Head of caudate nucleus (tissue), 42 donors: ENCODE results near the gene PDCD2L.
A peak's percentile ranks its signal among the peaks of the same experiment; 100 is the strongest.

ENCODE experiments used
- DNase-seq, 42 donors: peaks; one replicate each; pipeline versions ENCODE4 v3.0.0 to v3.0.0-alpha.2; 2020 to 2021; ENCODE audit warnings: mixed read lengths in 7 of 42
- intact Hi-C: fragments of 100-400 bp; cut with DNase I; formaldehyde crosslinking; loops from one replicate; pipeline ENCODE4 v1.15.0; 2022

PDCD2L gene

DNA sequence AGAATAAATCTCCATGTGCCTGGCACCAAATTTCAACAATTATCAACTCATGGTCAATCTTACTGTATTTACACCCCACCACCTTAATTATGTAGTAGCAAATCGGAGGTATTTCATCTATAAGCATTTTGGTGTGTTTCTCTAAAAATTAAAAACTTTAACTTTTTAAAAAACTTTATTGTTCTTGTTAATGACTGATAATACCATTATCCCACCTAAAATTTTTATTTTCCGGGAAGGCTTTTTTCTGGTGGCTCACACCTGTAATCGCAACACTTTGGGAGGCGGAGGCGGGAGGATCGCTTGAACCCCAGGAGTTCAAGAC lies 453 bp upstream of the PDCD2L start:
- DNase-seq, result no peak
- intact Hi-C loops, result no loop called here

DNA sequence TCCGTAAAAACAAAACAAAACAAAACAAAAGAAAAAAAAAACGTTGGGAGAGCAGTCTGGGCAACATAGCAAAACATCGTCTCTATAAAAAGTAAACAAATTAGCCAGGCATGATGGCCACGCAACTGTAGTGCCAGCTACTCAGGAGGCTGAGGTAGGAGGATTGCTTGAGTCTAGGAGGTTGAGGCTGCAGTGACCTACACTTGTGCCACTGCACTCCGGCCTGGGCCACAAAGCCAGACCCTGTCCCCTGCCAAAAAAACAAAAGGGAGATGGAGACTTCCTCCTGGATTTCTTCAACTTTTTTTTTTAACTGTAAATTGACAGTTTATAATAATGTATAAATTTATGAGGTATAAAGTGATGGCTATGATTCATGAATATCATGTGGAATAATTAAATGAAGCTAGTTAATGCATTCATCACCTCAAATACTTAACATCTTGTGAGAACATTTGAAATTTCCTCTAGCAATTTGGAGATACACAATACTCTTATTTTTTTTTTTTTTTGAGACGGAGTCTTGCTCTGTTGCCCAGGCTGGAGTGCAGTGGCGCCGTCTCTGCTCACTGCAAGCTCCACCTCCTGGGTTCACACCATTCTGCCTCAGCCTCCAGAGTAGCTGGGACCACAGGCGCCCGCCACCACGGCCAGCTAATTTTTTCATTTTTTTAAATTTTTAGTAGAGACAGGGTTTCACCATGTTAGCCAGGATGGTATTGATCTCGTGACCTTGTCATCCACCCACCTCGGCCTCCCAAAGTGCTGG lies 1.9 kb downstream of the PDCD2L start:
- DNase-seq, result no peak
- intact Hi-C loops, result no loop called here

DNA sequence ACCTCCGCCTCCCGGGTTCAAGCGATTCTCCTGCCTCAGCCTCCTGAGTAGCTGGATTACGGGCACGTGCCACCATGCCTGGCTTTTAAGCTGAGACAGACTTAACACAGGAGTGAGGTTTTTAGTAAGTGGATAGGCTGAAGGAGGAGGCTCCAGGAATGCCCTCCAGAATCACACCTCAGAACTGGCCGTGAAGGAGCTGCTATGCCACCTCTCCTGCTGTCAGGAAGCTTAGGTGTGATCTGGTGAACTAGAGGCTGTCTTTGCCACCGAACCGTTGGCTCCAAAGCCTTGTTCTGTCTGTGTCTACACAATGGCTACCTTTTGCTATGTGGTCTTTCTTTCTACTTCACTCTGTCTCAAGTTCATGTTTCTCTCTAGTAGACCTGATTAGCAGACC lies 4.2 kb downstream of the PDCD2L start:
- no peak for DNase-seq
- intact Hi-C loops, result no loop called here

DNA sequence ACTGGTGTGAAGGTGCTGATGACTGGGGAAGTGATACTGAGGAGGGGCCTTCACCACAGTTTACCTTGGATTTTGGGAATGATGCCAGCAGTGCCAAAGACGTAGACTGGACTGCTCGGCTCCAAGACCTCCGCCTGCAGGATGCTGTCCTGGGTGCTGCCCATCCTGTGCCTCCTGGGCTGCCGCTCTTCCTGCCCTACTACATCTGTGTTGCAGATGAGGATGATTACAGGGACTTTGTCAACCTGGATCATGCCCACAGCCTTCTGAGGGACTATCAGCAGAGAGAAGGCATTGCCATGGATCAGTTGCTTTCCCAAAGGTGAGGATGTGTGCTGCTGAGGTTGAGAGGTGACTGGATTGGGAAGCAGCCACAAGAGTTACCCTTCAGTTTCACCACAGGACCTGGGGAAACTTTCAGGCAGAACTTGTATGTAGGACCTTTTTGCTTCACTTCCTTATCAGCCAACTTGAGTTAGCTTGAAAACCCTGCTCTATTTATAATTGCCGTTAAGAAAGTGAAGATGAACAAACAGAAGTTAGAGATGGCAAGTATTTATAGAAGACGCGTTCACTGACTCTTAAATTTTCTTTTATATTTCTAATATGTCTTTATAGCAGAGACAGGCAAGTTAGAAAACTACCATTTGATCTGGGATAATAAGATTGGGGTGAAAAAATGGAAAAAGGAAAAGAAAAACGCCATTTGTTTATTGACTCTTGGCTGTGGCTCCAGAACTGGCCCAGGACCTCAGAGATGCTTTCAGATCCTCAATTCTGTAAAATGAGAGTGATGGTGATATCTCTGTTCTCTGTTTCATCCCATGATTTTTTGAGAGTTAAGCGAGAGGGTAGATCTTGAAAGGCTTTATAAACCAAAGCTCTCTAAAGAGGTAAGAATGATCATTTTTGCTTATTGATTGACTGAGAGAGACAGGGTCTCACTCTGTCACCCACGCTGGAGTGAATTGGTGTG lies 5.3 kb downstream of the PDCD2L start:
- intact Hi-C loops, result no loop called here
- no peak for DNase-seq

DNA sequence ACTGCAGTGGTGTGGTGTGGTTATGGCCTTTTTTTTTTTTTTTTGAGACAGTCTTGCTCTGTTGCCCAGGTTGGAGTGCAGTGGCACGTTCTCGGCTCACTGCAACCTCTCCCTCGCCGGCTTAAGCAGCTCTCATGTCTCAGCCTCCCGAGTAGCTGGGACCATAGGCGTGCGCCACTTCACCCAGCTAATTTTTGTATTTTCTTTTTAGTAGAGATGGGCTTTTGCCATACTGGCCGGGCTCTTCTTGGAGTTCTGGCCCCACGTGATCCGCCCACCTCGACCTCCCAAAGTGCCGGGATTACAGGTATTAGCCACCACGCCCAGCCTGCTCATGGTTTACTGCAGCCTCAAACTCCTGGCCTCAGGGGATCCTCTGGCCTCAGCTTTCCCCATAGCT lies 7.0 kb downstream of the PDCD2L start:
- DNase-seq, result peak in 1 of 42 donors; percentile 16
- intact Hi-C loops, result no loop called here

DNA sequence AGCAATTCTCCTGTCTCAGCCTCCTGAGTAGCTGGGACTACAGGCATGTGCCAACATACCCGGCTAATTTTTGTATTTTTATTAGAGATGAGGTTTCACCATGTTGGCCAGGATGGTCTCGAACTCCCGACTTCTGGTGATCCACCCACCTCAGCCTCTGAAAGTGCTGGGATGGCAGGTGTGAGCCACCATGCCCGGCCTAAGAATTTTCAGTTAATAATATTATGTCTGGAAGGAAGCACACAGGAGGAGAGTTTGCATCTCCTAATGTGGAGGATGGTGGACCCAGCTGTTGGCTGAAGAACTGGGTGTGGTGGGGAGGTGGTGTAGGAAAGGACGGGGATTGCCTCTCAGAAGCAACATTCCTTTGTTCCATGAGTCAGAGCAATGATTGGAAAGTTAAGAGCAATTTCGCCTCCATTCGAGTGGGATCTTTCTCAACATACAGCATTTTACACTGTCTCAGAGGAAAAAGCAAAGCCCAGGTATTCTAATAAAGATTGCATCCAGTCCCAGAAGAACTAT lies 11.9 kb downstream of the PDCD2L start:
- peak in 1 of 42 donors; percentile 13 for DNase-seq
- intact Hi-C loops, result no loop called here

DNA sequence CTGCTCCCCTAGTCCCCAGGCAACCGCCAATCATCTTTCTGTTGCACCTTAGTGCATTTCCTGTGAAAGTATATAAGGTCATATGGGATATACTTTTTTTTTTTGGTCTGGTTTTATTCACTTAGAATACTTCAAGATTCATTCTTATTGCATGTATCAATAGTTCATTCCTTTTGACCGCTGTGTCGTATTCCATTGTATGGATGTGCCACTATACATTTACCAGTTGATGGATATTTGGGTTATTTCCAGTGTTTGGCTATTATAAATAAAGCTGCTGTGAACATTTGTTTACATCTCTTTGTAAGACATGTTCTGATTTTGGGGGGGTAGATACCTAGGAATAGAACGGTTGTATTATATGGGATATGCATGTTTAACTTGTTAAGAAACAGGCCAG lies 14.1 kb downstream of the PDCD2L start:
- intact Hi-C loops, result no loop called here

DNA sequence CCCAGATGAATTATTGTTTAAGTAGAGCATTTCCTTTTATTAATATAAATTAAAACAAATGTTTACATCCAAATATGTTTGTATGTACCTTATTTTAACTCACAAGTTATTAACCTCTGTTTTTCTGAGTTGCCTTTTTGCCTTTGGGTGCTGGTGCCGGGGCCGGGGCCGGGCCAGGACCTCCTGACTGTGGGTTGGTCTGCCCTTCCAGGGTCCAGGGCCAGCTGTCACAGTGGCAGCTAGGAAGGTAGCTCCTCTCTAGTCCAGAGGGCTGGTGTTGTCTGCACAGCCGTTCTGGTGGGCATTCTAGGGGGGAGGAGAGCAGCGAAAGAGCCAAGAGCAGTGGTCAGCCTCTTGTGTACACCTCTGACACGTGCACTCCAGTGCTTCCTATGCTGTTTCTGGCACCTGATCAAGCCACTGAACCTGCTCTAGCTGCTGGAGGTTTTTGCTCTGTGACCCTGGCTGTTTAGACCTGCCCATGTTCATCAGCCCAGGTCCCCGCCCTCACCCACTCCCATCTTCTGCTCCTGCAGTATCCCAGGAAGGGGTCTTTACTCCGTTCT lies 22.0 kb downstream of the PDCD2L start:
- peak in 1 of 42 donors; percentile 23 for DNase-seq
- intact Hi-C loops, result loop anchor here (10.0 kb wide), 1 partner anchor 61 kb away; the partner anchor contains the start of gene GPI

More for the DNA sequence above, 14.1 kb downstream of the PDCD2L start:
- no peak for DNase-seq

DNA sequence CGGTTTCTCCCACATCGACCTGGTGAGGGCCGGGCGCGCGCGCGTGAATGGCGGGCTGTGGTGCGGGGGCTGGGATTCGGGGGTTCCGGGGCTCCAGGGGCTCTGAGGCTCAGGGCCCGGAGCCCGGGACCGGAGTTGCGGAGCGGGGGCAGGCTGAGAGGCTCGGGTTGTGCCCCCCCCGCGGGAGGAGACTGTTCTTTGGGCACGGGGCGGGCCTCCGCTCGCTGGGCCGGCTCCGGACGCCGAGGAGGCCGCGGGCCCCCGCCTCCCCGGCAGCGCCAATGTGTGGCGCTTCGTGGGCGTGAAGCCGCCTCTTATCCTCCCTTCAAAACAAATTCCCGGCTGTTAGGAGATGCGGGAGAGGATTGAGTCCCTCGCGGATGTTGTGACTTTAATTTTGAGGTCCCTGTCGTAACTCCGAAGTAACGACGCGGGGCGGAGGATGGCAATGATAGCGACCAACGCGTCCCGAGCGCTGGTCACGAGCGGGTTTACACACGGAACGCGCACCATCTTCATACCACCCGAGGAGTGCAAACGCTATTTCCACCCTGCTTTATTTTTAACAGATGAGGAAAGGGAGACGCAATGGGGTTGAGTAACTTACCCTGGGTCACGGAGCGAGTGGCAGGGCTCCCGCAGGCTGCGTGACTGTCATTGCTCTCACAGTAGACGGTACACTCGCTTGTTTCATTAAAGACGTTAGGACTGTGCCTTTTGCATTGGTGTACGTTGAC lies 24.5 kb downstream of the PDCD2L start:
- intact Hi-C loops, result loop anchor here (10.0 kb wide), 1 partner anchor 64 kb away; the partner anchor contains the start of gene GPI
- peak in 32 of 42 donors; percentile 6 to 66 (median 36) for DNase-seq

DNA sequence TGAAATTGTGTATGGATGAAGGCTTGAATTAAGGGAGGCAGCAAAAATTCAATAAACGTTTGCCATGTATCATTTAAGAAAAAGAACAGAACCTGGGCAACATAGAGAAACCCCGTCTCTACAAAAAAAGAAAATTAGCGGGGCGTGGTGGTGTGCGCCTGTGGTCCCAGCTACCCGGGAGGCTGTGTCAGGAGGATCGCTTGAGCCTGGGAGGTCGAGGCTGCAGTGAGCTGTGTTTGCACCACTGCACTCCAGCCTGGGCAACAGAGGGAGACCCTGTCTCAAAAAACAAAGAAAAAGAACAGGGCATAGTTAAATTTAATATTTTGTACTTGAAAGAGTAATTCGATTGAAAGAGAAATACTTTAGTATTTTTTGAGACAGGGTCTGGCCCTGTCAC lies 25.4 kb downstream of the PDCD2L start:
- intact Hi-C loops, result loop anchor here (10.0 kb wide), 1 partner anchor 65 kb away; the partner anchor contains the start of gene GPI

DNA sequence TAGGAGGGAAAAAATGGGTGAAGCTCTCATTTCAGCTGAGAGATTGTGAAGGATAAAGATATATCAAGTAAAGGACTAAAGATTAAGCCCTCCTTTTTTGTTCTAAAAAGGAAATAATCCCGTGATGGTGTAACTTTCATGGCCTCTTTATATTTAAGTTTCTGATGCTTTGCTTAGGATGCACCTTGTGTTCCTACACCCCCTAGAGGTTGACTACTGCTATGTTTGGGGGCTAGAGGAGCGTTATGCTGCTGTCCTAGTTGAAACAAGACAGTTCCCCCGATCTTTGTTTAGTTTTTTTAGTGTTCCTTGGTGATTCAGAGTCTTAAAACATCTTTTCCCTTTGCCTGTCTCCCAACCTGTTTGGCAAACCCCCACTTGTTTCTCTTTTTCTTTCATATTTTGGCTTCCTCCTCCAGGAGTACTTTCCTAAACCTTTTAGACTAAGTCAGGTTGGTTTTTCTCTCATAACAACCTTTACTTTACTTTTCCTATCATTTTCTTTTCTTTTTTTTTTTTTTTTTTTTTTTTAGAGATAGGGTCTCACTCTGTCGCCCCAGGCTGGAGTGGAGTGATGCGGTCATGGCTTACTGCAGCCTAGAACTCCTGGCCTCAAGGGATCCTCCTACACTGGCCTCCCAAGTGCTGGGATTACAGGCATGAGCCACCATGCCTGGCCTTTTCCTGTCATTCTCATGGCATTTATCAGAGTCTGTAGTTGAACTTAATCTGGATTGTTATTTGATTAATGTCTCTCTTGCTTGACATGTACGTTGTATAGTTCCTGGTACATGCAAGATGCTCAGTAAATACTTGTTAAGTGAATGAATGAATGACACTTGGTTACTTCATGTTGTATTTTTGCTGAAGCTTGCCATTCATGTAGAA lies 26.8 kb downstream of the PDCD2L start:
- intact Hi-C loops, result no loop called here
- peak in 2 of 42 donors; percentile 10 to 21 for DNase-seq

More for the DNA sequence above, 25.4 kb downstream of the PDCD2L start:
- no peak for DNase-seq

DNA sequence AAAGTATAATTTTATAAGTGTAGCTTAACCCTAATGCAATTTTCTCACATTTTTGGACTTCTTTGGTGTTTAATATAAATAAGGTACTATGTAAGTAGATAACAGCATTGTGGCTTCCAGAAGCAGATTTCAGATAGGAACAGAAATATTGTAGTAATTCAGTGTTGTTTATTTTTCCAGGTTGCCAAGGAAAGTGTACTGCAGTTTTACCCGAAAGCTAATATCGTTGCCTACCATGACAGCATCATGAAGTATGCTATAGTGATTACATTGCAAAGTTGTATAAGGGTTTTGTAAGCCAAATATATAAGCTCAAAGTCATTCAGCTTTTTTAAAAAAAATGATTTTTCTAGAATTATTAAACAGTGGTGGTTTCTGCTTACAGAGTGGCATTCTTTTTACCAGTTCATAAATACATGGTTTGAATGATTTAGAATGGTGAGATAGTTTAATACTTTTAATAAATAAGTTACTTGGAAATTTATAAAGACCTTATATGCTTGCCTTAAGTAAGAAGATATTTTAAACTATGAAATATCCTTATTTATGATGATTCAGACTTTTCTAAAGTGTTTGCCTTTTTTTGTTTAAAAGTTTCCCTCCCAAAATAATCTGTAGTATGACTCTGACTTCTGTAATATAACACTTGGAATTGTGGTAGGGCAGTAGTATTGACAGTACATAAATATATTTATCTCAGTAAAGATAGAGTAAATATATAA lies 27.6 kb downstream of the PDCD2L start:
- no peak for DNase-seq
- intact Hi-C loops, result no loop called here

DNA sequence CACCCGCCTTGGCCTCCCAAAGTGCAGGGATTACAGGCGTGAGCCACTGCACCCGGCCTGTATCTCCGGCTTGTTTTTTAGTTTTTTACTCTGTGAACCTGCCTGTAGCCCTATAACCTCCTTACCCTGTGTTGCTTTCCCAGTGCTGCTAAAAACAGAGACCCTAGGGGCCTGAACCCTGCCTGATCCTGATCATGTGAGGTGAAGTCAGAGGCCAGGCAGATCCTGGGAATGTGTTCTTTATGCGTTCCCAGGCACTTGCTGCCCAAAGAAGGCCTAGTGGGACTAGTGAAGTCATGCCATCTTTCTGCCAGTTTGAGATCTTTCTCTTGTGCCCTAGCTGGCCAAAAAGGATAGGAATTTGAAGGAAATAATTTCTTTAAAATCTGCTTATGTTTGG lies 28.6 kb downstream of the PDCD2L start:
- no peak for DNase-seq

DNA sequence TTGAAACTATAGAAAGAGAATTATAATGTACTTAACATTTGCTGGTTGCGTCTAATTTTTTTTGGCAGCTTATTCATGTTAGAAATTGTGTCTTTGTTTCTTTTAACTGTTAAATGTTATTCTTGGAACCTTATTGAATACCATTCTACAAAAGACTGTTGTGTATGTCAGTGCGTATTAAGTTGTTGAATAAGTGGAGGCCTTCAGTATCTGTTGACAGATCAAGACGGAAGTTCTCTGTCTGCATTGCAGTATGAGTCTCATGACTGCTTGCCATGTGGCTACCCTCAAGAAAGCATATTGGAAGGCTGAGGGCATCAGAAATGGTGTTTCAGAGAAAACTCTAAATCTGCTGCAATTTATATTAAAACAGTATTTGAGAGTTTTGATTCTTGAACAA lies 32.5 kb downstream of the PDCD2L start:
- intact Hi-C loops, result no loop called here

More for the DNA sequence above, 28.6 kb downstream of the PDCD2L start:
- intact Hi-C loops, result no loop called here

DNA sequence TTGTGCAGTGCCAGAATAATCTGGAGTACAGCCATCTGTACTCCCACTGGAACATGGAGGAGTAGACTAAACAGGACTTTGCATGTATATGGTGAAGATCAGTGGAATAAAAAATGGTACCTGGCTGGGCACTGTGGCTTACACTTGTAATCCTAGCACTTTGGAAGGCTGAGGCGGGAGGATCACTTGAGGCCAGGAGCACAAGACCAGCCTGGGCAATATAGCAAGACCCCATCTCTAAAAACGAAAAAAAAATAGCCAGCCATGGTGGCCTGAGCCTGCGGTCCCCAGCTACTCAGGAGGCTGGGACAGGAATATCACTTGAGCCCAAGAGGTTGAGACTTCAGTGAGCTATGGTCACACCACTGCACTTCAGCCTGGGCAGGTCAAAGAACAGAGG lies 44.0 kb downstream of the PDCD2L start:
- DNase-seq, result no peak
- intact Hi-C loops, result no loop called here

More for the DNA sequence above, 32.5 kb downstream of the PDCD2L start:
- DNase-seq, result no peak

DNA sequence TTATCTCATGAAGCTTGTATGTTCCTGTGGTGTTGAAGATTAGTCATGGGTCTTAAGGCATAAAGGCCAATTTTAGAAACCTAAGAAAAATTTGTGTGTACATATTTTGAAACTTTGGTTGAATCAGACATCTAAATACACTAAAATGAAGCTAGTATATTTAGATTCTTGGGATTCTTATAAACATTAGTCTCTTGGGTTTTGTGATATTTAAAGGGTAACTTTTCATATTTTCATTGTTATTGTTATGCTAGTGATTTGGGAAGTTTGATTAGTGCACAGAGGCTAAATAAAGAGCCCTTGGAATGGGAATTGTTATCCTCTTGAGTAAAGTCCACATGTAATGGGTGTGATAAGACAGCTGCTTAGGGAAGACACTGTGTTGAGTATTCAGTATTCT lies 48.5 kb downstream of the PDCD2L start:
- no peak for DNase-seq
- intact Hi-C loops, result no loop called here

DNA sequence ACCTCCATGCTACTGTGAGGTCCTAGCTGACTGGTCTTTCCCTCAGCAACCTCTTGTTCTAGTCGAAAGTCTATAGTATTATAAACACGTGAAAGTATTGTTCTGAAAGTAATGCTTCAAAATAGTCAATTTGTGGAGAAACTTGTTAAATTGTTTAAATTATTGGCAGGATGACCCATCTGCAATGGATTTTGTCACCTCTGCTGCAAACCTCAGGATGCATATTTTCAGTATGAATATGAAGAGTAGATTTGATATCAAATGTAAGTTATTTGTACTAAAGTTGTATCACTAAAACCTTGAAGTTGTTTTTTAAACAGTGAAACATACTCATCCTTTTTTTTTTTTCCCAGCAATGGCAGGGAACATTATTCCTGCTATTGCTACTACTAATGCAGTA lies 49.9 kb downstream of the PDCD2L start:
- intact Hi-C loops, result no loop called here
- no peak for DNase-seq
